SK-N-SH (cell line): ENCODE results near the gene DOCK3.

Experiments used
- CHD2 ChIP-seq: fragments of 150-350 bp; IDR thresholded peaks from 2 replicates; pipeline ENCODE4 v1.6.1; 2018; ENCODE audit warnings: low read length; ENCODE audit not compliant: partially characterized antibody
- CTCF ChIP-seq: fragments of 200-600 bp; sonication (generic); IDR thresholded peaks from 2 replicates; pipeline ENCODE4 v1.6.1; 2017; ENCODE audit warnings: antibody characterized with exemption, mild to moderate bottlenecking, moderate library complexity
- EP300 ChIP-seq, 2 experiments: IDR thresholded peaks; 2 replicates each; pipeline versions ENCODE4 v1.4.0 to v1.6.1; 2012; ENCODE audit warnings: borderline replicate concordance in 1 of 2, low read depth in 1 of 2, low read length in 1 of 2
- FOXJ3 ChIP-seq: sonication (generic); formaldehyde crosslinking; IDR thresholded peaks from 2 replicates; pipeline ENCODE4 v1.5.1; 2020; ENCODE audit warnings: mild to moderate bottlenecking, missing genetic modification reagents
- FOXM1 ChIP-seq: IDR thresholded peaks from 2 replicates; pipeline ENCODE4 v1.4.0; 2012; ENCODE audit warnings: low read depth, mild to moderate bottlenecking
- GABPA ChIP-seq: IDR thresholded peaks from 2 replicates; pipeline ENCODE4 v1.4.0; 2012; ENCODE audit warnings: low read depth, mild to moderate bottlenecking
- JUND ChIP-seq: IDR thresholded peaks from 2 replicates; pipeline ENCODE4 v1.4.0; 2012
- MEF2A ChIP-seq: IDR thresholded peaks from 2 replicates; pipeline ENCODE4 v1.4.0; 2012; ENCODE audit warnings: low read depth, borderline replicate concordance
- POLR2AphosphoS5 ChIP-seq: IDR thresholded peaks from 2 replicates; pipeline ENCODE4 v1.6.1; 2012; ENCODE audit warnings: low read depth, low read length
- REST ChIP-seq: IDR thresholded peaks from 2 replicates; pipeline ENCODE4 v1.6.1; 2012; ENCODE audit warnings: mild to moderate bottlenecking, low read depth, low read length, moderate library complexity
- USF1 ChIP-seq: IDR thresholded peaks from 2 replicates; pipeline ENCODE4 v1.4.0; 2012; ENCODE audit warnings: low read depth, borderline replicate concordance
- USF2 ChIP-seq: fragments of 150-350 bp; IDR thresholded peaks from 2 replicates; pipeline ENCODE4 v1.6.1; 2017; ENCODE audit warnings: antibody characterized with exemption, low read length, low read depth, borderline replicate concordance
- YY1 ChIP-seq: IDR thresholded peaks from 2 replicates; pipeline ENCODE4 v1.4.0; 2012; ENCODE audit warnings: low read depth, mild to moderate bottlenecking

GRCh38 chr3:50714946-50715345, 40.2 kb downstream of the DOCK3 start:
- TF ChIP-seq USF2 (no peak), REST (no peak), CTCF (no peak), USF1 (no peak), FOXJ3 (CRISPR knock-in tag) (no peak), CHD2 (no peak), MEF2A (no peak), GABPA (no peak), JUND (no peak), POLR2AphosphoS5 (no peak), FOXM1 (no peak), EP300 (IDR thresholded peaks at IDR 0.05; ENCODE audit: borderline replicate concordance in 1 of 2, low read depth in 1 of 2, low read length in 1 of 2) (no peak), YY1 (no peak)
